ENCODE results near the gene RHOBTB3.
"Not testable (repeated sequence)": the region's sequence is repeated elsewhere in the genome, so short reads cannot be mapped to it uniquely, and the experiment has no call there.

The RHOBTB3 gene, protein sequence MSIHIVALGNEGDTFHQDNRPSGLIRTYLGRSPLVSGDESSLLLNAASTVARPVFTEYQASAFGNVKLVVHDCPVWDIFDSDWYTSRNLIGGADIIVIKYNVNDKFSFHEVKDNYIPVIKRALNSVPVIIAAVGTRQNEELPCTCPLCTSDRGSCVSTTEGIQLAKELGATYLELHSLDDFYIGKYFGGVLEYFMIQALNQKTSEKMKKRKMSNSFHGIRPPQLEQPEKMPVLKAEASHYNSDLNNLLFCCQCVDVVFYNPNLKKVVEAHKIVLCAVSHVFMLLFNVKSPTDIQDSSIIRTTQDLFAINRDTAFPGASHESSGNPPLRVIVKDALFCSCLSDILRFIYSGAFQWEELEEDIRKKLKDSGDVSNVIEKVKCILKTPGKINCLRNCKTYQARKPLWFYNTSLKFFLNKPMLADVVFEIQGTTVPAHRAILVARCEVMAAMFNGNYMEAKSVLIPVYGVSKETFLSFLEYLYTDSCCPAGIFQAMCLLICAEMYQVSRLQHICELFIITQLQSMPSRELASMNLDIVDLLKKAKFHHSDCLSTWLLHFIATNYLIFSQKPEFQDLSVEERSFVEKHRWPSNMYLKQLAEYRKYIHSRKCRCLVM

DNA sequence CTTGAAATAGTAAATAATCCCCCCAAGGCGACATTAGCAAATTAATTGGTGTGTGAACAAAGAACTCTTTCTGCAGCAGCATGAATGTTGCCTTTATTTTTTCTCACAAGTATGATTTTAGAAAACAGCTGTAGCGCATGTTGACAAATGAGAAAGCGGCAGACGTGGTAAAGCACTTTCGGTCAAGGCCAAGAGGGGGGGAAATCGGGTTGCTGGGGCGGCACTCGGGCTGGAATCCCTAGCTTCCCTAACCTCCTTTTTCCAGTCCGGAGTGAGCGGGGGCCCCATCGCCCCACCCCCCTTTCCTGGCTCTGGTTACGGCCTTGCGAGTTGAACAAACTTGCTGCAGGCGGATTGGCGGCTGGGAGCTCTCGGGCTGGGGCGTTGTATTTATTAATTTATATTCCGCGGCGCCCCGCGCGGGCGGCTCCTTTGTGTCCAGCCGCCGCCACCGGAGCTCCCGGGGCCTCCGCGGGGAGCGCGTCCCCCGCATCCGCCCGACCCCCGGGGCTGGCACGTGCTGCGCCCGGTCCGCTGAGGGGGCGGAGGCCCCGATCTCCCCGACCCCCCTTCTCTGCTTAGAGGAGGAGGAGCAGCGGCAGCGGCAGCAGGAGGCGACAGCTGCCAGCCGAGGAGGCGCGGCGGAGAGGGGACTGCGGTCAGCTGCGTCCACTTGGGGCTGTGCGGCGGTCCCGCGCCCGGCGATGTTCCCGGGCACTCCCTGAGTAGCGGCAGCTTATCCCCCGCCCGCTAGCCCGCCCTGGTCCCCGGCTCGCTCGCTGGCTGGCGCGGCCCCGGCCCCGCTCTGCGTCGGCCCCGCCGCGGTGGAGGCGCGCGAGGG, at the start of gene RHOBTB3:
RHOBTB3 (plus strand) TSS at position 607 of the 841 bp plus-strand sequence. CDS start 347 bp downstream, outside the sequence.
- no peak for FAIRE-seq

DNA sequence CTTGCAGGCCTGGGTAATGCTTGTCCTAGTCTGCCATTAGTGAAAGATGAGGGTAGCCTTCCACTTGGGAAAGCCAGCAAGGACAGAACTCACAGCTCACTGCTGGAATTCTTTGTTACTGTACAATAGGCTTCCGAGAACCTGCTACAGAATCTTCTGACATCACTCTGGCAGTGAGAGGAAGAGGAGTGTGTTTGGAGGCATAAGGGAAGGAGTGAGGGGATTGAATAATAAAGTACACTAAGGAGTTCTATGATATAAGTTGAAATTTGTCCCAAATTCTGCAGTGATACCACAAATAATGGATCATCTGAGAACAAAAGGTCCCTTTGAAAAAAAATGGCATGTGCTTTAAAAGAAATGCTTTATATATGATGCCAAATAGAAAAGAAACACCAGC, 48.2 kb upstream of the RHOBTB3 start, which contains the start of gene SPATA9:
SPATA9 (minus strand) TSS at position 101 of the 400 bp plus-strand sequence. CDS start 137 bp downstream, outside the sequence.
- FAIRE-seq = no peak

GRCh38 chr5:95684361-95684760, 46.8 kb upstream of the RHOBTB3 start:
- no peak for FAIRE-seq

DNA sequence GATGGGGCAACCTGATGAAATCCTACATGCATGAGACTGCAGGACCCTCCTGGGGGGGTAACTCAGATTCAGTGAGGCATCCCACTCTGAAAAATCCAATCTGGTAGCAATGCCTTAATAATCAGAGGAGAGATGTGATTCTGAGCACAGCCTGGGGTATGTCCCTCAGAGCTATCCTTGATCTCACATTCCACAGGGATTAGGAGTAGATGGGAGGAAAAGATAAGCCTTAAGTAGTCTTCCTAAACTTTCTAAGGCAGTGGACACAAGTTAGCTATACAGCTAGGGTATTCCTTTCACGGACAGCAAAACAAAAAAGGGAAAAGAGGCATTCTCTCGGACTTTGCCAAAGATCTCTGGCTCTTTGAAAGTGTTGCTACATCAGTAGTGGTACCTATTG, 44.5 kb upstream of the RHOBTB3 start:
- no peak for FAIRE-seq

GRCh38 chr5:95689680-95690079, 41.5 kb upstream of the RHOBTB3 start:
- FAIRE-seq = no peak

- no peak for FAIRE-seq
Observed at GRCh38 chr5:95690333-95690732, 40.8 kb upstream of the RHOBTB3 start.

GRCh38 chr5:95697781-95698681, 33.1 kb upstream of the RHOBTB3 start:
- no peak for FAIRE-seq

- no peak for FAIRE-seq
Observed at GRCh38 chr5:95699337-95699736, 31.8 kb upstream of the RHOBTB3 start.

DNA sequence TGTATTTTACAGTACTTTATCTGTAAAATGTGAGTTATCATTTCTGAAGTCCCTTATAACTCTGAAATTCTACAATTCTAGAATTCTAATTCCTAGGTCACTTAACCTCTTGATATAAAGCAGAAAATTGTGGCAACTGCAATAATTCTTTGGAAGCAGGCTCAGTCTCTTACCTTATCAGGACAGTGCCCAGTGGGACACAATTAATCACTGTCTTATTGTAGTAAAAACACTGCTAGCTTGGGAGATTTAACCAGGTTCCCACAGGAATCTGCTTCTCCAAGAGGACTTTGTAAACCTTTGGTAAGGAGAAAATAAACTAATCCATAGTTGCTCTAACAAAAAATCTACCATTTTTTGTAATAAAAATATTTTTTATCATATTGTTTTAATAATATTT, 30.1 kb upstream of the RHOBTB3 start:
- FAIRE-seq = no peak

GRCh38 chr5:95704150-95704549, 27.0 kb upstream of the RHOBTB3 start:
- peak; percentile 14 for FAIRE-seq

DNA sequence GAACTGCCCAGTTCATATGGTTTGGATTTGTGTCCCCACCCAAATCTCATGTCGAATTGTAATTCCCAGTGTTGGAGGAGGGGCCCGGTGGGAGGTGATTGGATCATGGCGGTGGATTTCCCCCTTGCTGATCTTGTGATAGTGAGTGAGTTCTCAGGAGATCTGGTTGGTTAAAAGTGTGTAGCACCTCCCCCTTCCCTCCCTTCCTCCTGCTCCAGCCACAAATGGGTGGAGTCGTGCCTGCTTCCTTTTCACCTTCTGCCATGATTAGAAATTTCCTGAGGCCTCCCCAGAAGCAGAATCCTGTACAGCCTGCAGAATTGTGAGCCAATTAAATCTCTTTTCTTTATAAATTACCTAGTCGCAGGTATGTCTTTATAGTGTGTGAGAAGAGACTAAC, 24.9 kb upstream of the RHOBTB3 start:
- not testable (repeated sequence) for FAIRE-seq

DNA sequence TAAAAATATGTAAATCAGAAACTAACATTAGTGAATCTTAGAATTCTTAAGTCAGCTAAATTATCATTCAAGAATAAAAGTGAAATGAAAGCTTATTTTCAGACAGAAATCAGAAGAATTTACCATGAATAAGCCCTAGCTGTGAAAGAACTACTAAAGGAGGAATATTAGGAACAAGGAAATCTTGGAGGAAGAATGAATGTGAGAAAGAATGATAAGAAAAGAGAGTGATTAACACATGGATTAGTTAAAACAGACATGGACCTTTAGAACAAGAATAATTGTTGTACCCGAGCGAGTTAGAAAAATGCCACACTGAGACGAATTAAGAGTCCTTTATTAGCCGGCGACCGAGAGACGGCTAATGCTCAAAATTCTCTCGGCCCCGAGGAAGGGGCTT, 24.1 kb upstream of the RHOBTB3 start:
- no peak for FAIRE-seq

DNA sequence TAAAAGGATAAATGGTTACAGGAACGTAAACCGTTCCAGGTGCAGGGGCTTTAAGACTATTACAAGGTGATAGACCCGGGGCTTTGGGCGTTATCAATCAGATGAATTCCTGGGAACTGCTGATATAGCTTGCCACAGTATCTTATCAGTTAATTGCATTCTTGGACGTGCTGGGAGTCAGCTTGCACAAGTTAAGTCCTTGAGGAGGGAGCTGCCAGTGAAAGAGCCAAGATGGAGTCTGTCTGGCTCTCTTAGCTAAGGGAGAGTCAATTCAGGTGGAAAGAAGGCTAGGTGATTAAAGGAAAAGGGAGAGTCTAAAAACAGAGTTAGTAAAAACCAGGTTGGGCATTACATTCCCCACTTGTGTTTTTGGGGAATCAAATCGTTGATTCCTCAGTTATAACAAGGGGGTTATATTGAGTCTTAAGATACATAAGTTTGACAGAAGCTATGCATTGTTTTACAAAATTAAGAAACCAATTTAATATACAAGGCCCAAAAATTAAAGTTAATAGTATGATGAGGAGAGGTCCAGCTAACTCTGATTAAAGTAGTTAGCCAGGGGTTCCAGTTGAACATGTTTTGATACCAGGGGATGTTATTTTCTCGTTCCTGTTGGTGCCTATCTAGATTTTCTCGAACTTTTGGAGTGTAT, 23.5 kb upstream of the RHOBTB3 start:
- not testable (repeated sequence) for FAIRE-seq

- no peak for FAIRE-seq
Observed at GRCh38 chr5:95708876-95709275, 22.3 kb upstream of the RHOBTB3 start.

DNA sequence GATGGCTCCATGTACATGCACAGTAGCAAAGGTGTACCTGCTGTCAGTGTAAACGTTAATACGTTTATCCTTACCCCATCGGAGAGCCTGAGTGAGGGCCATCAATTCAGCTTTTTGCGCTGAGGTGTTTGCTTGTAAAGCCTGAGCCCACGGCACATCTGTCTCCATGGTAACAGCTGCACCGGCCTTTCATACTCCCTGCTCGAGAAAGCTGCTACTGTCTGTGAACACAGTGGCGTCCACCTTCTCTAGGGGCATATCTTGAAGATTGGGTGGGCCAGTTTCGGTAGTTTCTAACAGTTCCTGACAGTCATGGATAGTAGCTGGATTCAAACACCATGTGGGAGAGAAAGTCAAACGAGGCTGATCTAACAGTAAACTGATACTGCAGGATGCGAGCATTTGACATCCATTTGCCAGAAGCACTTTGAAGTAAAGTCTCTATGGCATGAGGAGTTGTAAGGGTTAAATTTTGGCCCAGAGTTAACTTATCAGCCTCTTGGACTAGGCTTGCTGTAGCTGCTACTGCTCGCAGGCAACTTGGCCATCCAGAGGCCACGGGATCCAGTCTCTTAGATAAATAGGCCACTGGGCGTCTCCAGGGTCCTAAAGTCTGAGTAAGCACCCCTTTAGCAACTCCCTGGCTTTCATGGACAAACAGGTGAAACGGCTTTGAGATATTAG, 21.0 kb upstream of the RHOBTB3 start:
- no peak for FAIRE-seq

- not testable (repeated sequence) for FAIRE-seq
Observed at GRCh38 chr5:95710651-95711500, 20.3 kb upstream of the RHOBTB3 start.

DNA sequence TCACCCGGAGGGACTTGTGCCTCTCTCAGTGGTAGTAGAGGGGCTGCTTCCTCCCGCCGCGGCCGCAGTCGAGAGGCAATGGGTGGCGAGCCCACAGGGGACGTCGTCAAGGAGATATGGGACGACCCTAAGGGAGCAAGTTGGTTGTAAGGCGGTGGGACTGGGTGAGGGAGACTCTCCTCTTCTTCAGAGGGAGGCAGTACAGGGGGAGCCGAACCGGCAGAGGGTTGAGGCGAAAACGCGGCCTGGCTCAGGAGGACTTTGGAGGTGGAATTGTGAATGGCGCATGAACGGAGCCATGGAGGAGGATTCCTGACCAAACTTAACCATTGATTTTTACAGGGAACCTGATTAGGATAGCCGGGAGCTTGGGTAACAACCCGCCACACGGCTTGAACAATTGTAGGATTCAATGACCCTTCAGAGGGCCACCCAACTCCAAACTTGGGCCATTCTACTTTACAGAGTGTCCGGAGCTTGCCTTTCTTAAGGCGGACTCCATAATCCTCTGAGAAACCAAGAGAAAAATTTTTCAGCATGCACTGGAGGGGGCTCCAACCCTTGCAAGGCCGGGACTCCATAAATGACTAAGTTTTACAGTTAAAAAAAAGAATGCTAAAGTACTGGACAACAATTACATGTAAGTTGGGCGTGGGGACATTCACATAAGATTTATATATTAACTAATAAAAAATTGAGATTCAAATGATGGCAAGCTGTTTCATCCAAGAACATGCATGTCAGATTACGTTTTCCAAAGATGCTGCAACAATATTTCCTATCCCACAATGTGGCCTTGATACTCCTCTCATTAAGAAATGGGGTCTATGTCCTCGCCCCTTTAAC, 19.4 kb upstream of the RHOBTB3 start:
- FAIRE-seq = no peak

DNA sequence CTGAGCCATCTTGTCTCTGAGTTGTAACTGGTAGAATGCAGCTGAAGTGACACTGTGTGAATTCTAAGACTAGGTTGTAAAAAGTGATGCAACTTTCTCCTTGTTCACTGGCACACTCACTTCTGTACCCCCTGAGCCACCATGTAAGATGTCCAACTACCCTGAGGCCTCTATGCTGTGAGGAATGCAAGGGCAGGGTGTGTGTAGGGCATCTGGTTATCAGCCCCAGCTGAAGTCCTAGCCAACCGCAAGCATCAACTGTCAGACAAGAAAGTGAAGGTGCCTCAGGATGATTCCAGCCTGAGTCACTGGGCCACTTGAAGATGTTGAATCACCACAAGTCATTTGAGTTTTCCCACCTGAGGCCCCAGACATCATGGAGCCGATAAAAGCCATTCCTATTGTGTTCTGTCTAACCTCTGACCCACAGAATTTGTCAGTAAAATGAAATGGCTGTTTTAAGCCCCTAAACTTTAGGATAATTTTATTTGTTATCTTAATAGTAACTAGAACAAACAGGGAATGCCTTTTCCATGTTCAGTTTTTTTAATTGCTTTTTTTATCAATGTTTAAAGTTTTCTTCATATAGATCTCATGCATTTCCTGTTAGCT, 18.7 kb upstream of the RHOBTB3 start:
- FAIRE-seq = no peak

DNA sequence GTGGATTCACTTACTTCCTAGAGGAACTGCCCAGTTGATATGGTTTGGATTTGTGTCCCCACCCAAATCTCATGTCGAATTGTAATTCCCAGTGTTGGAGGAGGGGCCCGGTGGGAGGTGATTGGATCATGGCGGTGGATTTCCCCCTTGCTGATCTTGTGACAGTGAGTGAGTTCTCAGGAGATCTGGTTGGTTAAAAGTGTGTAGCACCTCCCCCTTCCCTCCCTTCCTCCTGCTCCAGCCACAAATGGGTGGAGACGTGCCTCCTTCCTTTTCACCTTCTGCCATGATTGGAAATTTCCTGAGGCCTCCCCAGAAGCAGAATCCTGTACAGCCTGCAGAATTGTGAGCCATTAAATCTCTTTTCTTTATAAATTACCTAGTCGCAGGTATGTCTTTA, 17.9 kb upstream of the RHOBTB3 start:
- not testable (repeated sequence) for FAIRE-seq

All from A204.1 (cell line).